Adrenal gland (tissue), 5 donors: ENCODE measurements around the gene ZNF274.

Experiments used
- CTCF ChIP-seq, 6 experiments: fragments of 450-650 bp in 4 of 6; fragments of 200-600 bp in 2 of 6; sonication (generic) in 1 of 6; IDR thresholded peaks; 1 replicate in 5 of 6; 2 replicates in 1 of 6; pipeline versions ENCODE4 v1.5.1 to v1.8.0; 2016 to 2021; ENCODE audit warnings: antibody characterized with exemption in 6 of 6, mild to moderate bottlenecking in 2 of 6, moderate library complexity in 1 of 6
- POLR2A ChIP-seq, 2 donors: fragments of 450-650 bp; IDR thresholded peaks; one replicate each; pipeline ENCODE4 v1.6.1; 2017; ENCODE audit warnings: antibody characterized with exemption in 2 of 2, mild to moderate bottlenecking in 2 of 2, moderate library complexity in 1 of 2
- donor health status: DM: no; HTN: no; CAD: no.

DNA sequence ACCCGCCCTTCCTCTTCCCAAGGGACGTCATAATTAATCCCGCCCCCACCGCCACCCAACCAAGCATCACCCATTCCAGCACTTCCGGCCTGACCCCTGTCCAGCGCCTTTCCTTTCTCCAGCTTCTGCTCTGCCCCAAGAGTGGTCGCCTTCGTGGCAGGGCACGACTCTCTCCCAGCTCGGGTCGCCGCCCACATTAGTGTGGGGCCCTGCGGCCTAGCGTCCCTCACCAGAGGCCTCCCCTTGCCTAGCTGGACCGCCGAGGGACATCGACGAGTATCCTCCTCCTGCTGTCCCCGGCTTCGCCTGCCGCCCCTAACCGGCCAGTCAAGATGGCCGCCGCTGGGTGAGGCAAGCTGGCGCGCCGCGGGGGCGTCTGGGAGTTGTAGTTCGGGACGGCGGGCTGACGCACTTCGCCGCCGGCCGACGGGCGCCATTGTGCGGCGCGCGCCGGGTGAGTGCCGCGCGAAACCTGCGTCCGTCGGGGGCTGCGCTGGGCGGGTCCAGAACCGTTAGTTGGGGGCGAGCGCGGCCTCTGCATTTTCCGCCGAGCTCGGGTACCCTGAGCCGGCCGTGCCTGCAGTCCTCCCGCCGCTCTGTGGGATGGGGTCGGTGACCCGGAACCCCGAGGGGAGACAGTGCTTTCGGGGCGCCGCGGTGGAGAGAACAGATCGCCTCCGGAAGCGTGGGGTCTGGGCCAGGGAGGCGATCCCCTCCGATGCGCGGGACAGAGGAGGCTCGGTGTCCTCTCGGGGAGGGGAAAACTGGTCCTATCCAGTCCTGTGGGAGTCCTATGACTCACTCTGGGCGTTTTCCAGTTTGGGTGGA lies at the start of gene ZNF274:
- TF ChIP-seq CTCF (IDR thresholded peaks at IDR 0.05) (peak in 1 of 6 experiments; percentile 3), POLR2A (IDR thresholded peaks at IDR 0.05) (peak; percentile 78 to 79)
